IMR-90 (cell line): ENCODE data around the gene WWC1. TPM values are rescaled to one million over a fixed set of nuclear protein-coding genes. Genes with fewer than 3 reads are reported as not detected.

Experiments used
- ATAC-seq: fragments of 200-7000 bp; cut with Tn5 transposase; 2 replicates; pipeline ENCODE4 v1.9.1; 2020; ENCODE audit warnings: low read depth, mild to moderate bottlenecking, moderate library complexity
- BruUV-seq: library from RNA; stranded (reverse); fragments of 400-500 nt; replicated peaks from 2 replicates; lab custom pipeline; 2021; lab: Mats Ljungman, UMichigan
- CTCF ChIA-PET: fragments of 300-600 bp; formaldehyde crosslinking; extraction: SDS; loops from one replicate; lab custom pipeline; 2021; ENCODE audit warnings: antibody characterized with exemption; lab: Yijun Ruan, JAX
- POLR2A ChIA-PET: fragments of 300-600 bp; sonication (Branson Sonifier 250); formaldehyde crosslinking; loops from one replicate; lab custom pipeline; 2022; ENCODE audit warnings: antibody characterized with exemption; ENCODE audit not compliant: unreplicated experiment; lab: Charles Lee
- DNase-seq: peaks from one replicate; pipeline ENCODE4 v3.0.0; 2013
- H2AFZ ChIP-seq: replicated peaks from 2 replicates; pipeline ENCODE3; 2013; ENCODE audit warnings: low read length, mild to moderate bottlenecking; ENCODE audit not compliant: poor library complexity
- H2AK5ac ChIP-seq: 2 replicates; pipeline ENCODE4 v1.6.1; 2013; ENCODE audit warnings: low read depth, low read length, inconsistent platforms
- H2AK9ac ChIP-seq: replicated peaks from 2 replicates; pipeline ENCODE3; 2013; ENCODE audit warnings: mild to moderate bottlenecking, low read depth, low read length, moderate library complexity; ENCODE audit not compliant: poor library complexity
- H2BK120ac ChIP-seq: 2 replicates; pipeline ENCODE4 v1.6.1; 2013; ENCODE audit warnings: low read depth, low read length, inconsistent platforms
- H2BK15ac ChIP-seq: 3 replicates; pipeline ENCODE4 v1.6.1; 2013; ENCODE audit warnings: low read depth, low read length, inconsistent platforms
- H2BK20ac ChIP-seq: 2 replicates; pipeline ENCODE4 v1.6.1; 2013; ENCODE audit warnings: low read depth, mild to moderate bottlenecking, inconsistent platforms, low read length, moderate library complexity
- H2BK5ac ChIP-seq: 2 replicates; pipeline ENCODE4 v1.6.1; 2013; ENCODE audit warnings: mild to moderate bottlenecking, low read depth, low read length, inconsistent platforms; ENCODE audit not compliant: poor library complexity, severe bottlenecking
- H3K14ac ChIP-seq: replicated peaks from 2 replicates; pipeline ENCODE4 v1.6.1; 2013; ENCODE audit warnings: low read depth, low read length, inconsistent platforms
- H3K18ac ChIP-seq: 2 replicates; pipeline ENCODE4 v1.6.1; 2013; ENCODE audit warnings: low read depth, low read length, control low read depth
- H3K23ac ChIP-seq: 2 replicates; pipeline ENCODE4 v1.6.1; 2013; ENCODE audit warnings: low read depth, low read length, inconsistent platforms
- H3K27ac ChIP-seq: 2 replicates; pipeline ENCODE4 v1.5.1; 2013; ENCODE audit warnings: mild to moderate bottlenecking, control low read depth, low read length; ENCODE audit not compliant: insufficient read depth
- H3K27me3 ChIP-seq: 2 replicates; pipeline ENCODE4 v1.6.1; 2013; ENCODE audit warnings: low read length; ENCODE audit not compliant: control insufficient read depth, insufficient read depth
- H3K36me3 ChIP-seq: 2 replicates; pipeline ENCODE4 v1.6.1; 2013; ENCODE audit warnings: low read length, mixed read lengths; ENCODE audit not compliant: control insufficient read depth, insufficient read depth
- H3K4ac ChIP-seq: 2 replicates; pipeline ENCODE4 v1.6.1; 2013; ENCODE audit warnings: low read depth, low read length, inconsistent platforms
- H3K4me1 ChIP-seq: 2 replicates; pipeline ENCODE4 v1.6.1; 2013; ENCODE audit warnings: low read length, mixed read lengths; ENCODE audit not compliant: control insufficient read depth, insufficient read depth
- H3K4me2 ChIP-seq: 2 replicates; pipeline ENCODE4 v1.6.1; 2013; ENCODE audit warnings: low read depth, mild to moderate bottlenecking, control low read depth, low read length, moderate library complexity
- H3K4me3 ChIP-seq: 2 replicates; pipeline ENCODE4 v1.5.1; 2013; ENCODE audit warnings: low read depth, mild to moderate bottlenecking, control low read depth, low read length, moderate library complexity; ENCODE audit not compliant: insufficient read depth
- H3K56ac ChIP-seq: 2 replicates; pipeline ENCODE4 v1.6.1; 2013; ENCODE audit warnings: low read length, inconsistent platforms; ENCODE audit not compliant: insufficient read depth; ENCODE audit errors: extremely low read depth
- H3K79me1 ChIP-seq, 2 experiments: 2 replicates each; pipeline ENCODE4 v1.6.1; 2013; ENCODE audit warnings: low read length in 2 of 2, inconsistent platforms in 1 of 2, low read depth in 1 of 2
- H3K9ac ChIP-seq: 2 replicates; pipeline ENCODE4 v1.6.1; 2013; ENCODE audit warnings: low read depth, low read length, control low read depth
- H3K9me1 ChIP-seq: 2 replicates; pipeline ENCODE4 v1.6.1; 2013; ENCODE audit warnings: low read length, inconsistent platforms; ENCODE audit not compliant: insufficient read depth
- H3K9me3 ChIP-seq: 2 replicates; pipeline ENCODE4 v1.6.1; 2013; ENCODE audit warnings: low read length; ENCODE audit not compliant: control insufficient read depth, insufficient read depth
- H4K20me1 ChIP-seq: 2 replicates; pipeline ENCODE4 v1.6.1; 2013; ENCODE audit warnings: low read length, inconsistent platforms; ENCODE audit not compliant: insufficient read depth
- H4K5ac ChIP-seq: 2 replicates; pipeline ENCODE4 v1.6.1; 2013; ENCODE audit warnings: mild to moderate bottlenecking, low read depth, low read length, control low read depth
- H4K8ac ChIP-seq, 2 experiments: 2 replicates each; pipeline ENCODE4 v1.6.1; 2013; ENCODE audit warnings: low read depth in 2 of 2, low read length in 2 of 2, control low read depth in 1 of 2, inconsistent platforms in 1 of 2
- H4K91ac ChIP-seq: 2 replicates; pipeline ENCODE4 v1.6.1; 2013; ENCODE audit warnings: low read depth, low read length, inconsistent platforms; ENCODE audit not compliant: insufficient read depth
- RAD21 ChIP-seq: IDR thresholded peaks from 2 replicates; pipeline ENCODE4 v1.6.1; 2012; ENCODE audit warnings: low read length, improper control_type of control experiment
- WGBS, 2 experiments: methylation state at CpG; one replicate each; pipeline versions ENCODE4 v1.1.5 to v1.1.7; 2013; ENCODE audit warnings: missing lambda C conversion rate in 2 of 2; ENCODE audit not compliant: insufficient read length in 1 of 2; ENCODE audit errors: extremely low coverage in 2 of 2; 5-methylcytosine and 5-hydroxymethylcytosine counted together
- dilution Hi-C: fragments of 300-500 bp; cut with HindIII; formaldehyde crosslinking; loops from one replicate; pipeline ENCODE4 v1.14.3; 2018; ENCODE audit warnings: low sequenced_read_pairs; ENCODE audit not compliant: unreplicated experiment
- in situ Hi-C: fragments of 300-500 bp; cut with MboI; formaldehyde crosslinking; loops from 3 replicates; pipeline ENCODE4 v1.14.3; 2019; ENCODE audit warnings: low sequenced_read_pairs, inconsistent platforms, mixed read lengths
- intact Hi-C: fragments of 100-400 bp; cut with micrococcal nuclease; formaldehyde crosslinking; loops from 2 replicates; pipeline ENCODE4 v1.10.0; 2022
- polyA plus RNA-seq, 3 experiments: library from polyadenylated mRNA; depleted of rRNA; stranded (reverse); fragments of >200 nt; gene quantifications; 2 replicates each; pipeline ENCODE4 v1.2.3, GENCODE V29; 2012; ENCODE audit warnings: low replicate concordance in 1 of 3
- total RNA-seq: library from RNA; depleted of rRNA; stranded (reverse); fragments of >200 nt; gene quantifications from 2 replicates; pipeline ENCODE4 v1.2.3, GENCODE V29; 2012

WWC1 gene
- total and polyA plus RNA-seq, 2 of the 4 experiments (the other 2 are of a cell fraction), result 9.1 to 10.3 TPM

- Histone ChIP-seq H4K8ac (no peak overlapping the region), H3K4me3 (no peak overlapping the region), H3K9me3 (no peaks in the 10 kb centered on the region), H3K4ac (no peak overlapping the region), H3K14ac (no peak overlapping the region), H4K91ac (no peak overlapping the region), H2BK5ac (no peak overlapping the region), H3K56ac (no peak overlapping the region), H3K23ac (no peak overlapping the region), H3K27me3 (peaks cover 5% of the 10 kb centered on the region), H4K20me1 (no peaks in the 10 kb centered on the region), H2AK5ac (no peak overlapping the region), H2BK20ac (no peak overlapping the region), H4K5ac (no peak overlapping the region), H2AFZ (no peak overlapping the region), H3K18ac (no peak overlapping the region), H2BK15ac (no peak overlapping the region), H3K4me1 (no peaks in the 10 kb centered on the region), H3K4me2 (no peak overlapping the region), H2AK9ac (no peak overlapping the region), H2BK120ac (no peak overlapping the region), H3K36me3 (no peaks in the 10 kb centered on the region), H3K27ac (no peak overlapping the region), H3K9me1 (no peaks in the 10 kb centered on the region), H3K9ac (no peak overlapping the region), H3K79me1 (no peaks in the 10 kb centered on the region)
- ChIA-PET POLR2A (no interaction called here), CTCF (interaction anchor here (0.6 kb wide), 1 partner anchor 658 kb away, joined by 5 read pairs; no protein-coding TSS in a partner anchor)
- DNase-seq (no peak), ATAC-seq (no peak)
- no TSS peak for BruUV-seq
- dilution Hi-C loops (no loop called here), in situ Hi-C loops (loop anchor here (25.0 kb wide), 2 partner anchors 552 to 1027 kb away; no protein-coding TSS in a partner anchor), intact Hi-C loops (no loop called here)
- no peak for TF ChIP-seq RAD21
- 45% methylated on average over 6 of the region's 15 CpGs; no CpG with 5 or more reads in 1 of the 2 experiments for whole genome bisulfite sequencing, 2 experiments
These were observed 30.9 kb upstream of the WWC1 start for GRCh38 chr5:168260353-168261226.
